Measurements from ENCODE around the gene SLC6A19. TPM values are rescaled to one million over a fixed set of nuclear protein-coding genes. Genes with fewer than 3 reads are reported as not detected.

Gene SLC6A19
- polyA plus RNA-seq, 1 experiment: not detected

DNA sequence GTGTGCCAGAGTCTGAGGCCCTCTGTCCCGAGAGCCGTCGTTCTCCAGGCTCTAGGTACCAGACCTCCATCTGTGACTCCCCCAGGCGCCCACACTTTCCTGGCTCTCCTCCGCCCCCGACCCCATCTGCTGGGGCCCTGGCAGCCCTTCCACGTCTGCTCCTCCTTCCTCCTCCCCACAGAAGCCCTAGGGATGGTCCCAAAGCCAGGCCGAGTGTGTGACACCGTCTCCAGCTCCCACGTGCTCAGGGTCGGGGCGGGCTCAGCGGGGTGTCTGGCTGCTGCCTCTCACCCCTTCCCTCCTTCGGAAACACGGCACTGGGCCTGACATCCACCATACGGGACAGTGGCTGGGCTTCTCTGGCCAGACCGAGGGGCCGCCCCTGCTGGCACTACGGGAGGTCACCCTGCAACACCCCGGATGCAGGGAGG is 20.5 kb upstream of the SLC6A19 start:
- POLR2A ChIA-PET: no interaction called here
- no peak for DNase-seq (ENCODE audit: low read depth)
- TF ChIP-seq, protein P1, sequence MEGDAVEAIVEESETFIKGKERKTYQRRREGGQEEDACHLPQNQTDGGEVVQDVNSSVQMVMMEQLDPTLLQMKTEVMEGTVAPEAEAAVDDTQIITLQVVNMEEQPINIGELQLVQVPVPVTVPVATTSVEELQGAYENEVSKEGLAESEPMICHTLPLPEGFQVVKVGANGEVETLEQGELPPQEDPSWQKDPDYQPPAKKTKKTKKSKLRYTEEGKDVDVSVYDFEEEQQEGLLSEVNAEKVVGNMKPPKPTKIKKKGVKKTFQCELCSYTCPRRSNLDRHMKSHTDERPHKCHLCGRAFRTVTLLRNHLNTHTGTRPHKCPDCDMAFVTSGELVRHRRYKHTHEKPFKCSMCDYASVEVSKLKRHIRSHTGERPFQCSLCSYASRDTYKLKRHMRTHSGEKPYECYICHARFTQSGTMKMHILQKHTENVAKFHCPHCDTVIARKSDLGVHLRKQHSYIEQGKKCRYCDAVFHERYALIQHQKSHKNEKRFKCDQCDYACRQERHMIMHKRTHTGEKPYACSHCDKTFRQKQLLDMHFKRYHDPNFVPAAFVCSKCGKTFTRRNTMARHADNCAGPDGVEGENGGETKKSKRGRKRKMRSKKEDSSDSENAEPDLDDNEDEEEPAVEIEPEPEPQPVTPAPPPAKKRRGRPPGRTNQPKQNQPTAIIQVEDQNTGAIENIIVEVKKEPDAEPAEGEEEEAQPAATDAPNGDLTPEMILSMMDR (IDR thresholded peaks at IDR 0.05; ENCODE audit: insufficient read depth, low read depth, low read length): no peak
- no peak overlapping the region for H3K4me3 ChIP-seq (ENCODE audit: low read depth, low read length)
- CTCF ChIA-PET: no interaction called here
- H3K27me3 ChIP-seq (ENCODE audit: control insufficient read depth, insufficient read depth, low read length): no peaks in the 10 kb centered on the region
- H3K36me3 ChIP-seq (ENCODE audit: control insufficient read depth, insufficient read depth, low read length): no peaks in the 10 kb centered on the region

DNA sequence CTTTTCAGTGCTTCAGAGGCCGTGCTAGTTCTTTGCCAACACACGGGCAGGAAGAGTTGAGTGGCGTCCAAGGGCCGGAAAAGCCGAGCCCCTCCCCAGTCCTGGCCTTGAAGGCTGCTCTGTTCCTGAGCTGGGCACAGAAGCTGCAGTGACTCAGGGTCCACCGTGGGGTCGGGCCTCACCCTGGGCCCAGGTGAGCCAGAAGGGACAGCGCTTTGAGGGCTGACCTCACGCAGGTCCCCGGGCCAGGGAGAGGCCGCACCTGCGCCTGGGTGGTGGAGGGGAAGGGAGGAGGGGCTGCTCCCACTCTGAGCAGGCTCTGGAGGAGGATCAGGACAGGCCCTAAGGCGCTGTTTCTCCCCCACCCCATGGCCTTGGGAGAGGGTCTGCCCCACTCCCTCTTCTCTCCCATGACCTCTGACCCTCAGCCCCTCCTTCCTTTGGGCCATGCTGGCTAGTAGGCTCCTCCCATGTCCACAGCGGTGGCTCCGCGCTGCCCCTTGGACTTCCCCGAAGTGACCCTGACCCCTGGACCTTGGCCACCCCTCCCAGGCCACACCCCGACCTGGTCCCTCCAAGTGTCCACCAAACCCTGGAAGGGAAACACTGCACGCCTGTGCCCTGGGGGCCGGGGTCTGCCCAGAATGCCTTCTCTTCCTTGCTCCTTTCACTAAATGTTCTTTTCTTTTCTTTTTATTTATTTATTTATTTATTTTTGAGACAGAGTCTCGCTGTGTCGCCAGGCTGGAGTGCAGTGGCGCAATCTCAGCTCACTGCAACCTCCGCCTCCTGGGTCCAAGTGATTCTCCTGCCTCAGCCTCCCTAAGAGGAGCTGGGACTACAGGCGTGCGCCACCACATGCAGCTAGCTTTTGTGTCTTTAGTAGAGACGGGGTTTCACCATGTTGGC is 19.7 kb upstream of the SLC6A19 start:
- ChIA-PET POLR2A (no interaction called here), CTCF (no interaction called here)
- Histone ChIP-seq H3K27me3 (ENCODE audit: control insufficient read depth, insufficient read depth, low read length) (no peaks in the 10 kb centered on the region; the same call in 1 of the 2 replicates), H3K4me3 (ENCODE audit: low read depth, low read length) (no peak overlapping the region), H3K36me3 (ENCODE audit: control insufficient read depth, insufficient read depth, low read length) (no peaks in the 10 kb centered on the region)
- DNase-seq (ENCODE audit: low read depth): no peak
- TF ChIP-seq, protein P1 (IDR thresholded peaks at IDR 0.05; ENCODE audit: insufficient read depth, low read depth, low read length): no peak

DNA sequence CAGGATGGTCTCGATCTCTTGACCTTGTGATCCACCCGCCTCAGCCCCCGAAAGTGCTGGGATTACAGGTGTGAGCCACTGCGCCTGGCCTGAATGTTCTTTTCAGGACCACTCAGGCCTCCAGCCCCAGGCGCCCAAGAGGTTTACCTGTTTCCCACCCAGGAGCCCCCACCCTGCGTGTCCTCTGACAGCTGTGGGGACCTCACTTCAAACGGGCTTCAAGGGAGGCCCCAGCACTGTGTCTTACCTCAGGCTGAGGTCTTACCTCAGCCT is 19.1 kb upstream of the SLC6A19 start:
- ChIA-PET CTCF (no interaction called here), POLR2A (no interaction called here)
- Histone ChIP-seq H3K27me3 (ENCODE audit: control insufficient read depth, insufficient read depth, low read length) (no peaks in the 10 kb centered on the region; the same call in 1 of the 2 replicates), H3K4me3 (ENCODE audit: low read depth, low read length) (no peak overlapping the region), H3K36me3 (ENCODE audit: control insufficient read depth, insufficient read depth, low read length) (no peaks in the 10 kb centered on the region)
- TF ChIP-seq, protein P1 (IDR thresholded peaks at IDR 0.05; ENCODE audit: insufficient read depth, low read depth, low read length): no peak
- DNase-seq (ENCODE audit: low read depth): no peak

DNA sequence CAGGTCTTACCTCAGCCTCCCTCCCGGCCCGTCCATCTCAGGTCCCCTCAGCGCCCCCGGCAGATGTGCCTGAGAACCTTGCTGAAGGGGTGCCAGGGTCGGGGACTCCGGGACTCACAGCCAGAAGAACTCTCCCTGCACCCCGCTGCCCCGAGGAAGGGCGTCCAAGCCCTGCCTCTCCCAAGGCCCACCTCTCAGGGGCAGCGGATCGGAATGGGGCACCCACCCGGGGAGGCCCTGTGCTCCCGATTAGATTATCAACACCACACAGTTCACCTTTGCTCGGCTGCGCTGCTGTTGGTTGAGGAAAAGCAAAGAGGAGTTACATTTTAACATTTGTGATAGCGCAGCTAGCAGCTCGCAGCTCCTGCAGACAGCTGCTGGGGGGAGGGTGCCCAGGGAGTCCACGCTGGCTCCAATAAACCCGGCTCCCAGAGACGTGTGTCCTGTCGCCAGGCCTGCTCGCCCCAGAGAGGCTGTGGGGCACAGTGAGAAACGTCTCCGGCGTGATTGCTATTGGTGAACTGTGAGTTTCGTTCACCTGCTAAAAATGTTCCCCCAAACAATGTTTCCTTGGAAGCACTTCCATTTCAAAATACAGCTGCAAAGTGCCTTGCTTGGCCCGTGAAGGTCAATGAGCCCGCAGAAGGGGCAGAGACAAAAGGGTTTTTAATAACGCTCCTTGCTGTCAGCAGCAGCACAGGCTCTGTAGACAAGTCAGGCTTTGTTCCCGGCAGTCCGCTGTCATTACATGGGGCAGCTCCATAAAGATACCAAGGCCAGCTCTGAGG is 18.6 kb upstream of the SLC6A19 start:
- Histone ChIP-seq H3K27me3 (ENCODE audit: control insufficient read depth, insufficient read depth, low read length) (no peaks in the 10 kb centered on the region; the same call in 1 of the 2 replicates), H3K4me3 (ENCODE audit: low read depth, low read length) (no peak overlapping the region), H3K36me3 (ENCODE audit: control insufficient read depth, insufficient read depth, low read length) (no peaks in the 10 kb centered on the region)
- ChIA-PET CTCF (interaction anchor here (0.7 to 3.7 kb wide), 3 partner anchors 8 to 15 kb away, joined by 3 to 25 read pairs (median 12); no protein-coding TSS in a partner anchor), POLR2A (no interaction called here)
- DNase-seq (ENCODE audit: low read depth): no peak
- TF ChIP-seq, protein P1 (IDR thresholded peaks at IDR 0.05; ENCODE audit: insufficient read depth, low read depth, low read length): no peak

All from BJ (cell line).